ENCODE results near the gene MCM9.
A peak's percentile ranks its signal among the peaks of the same experiment; 100 is the strongest.

The MCM9 gene

GRCh38 chr6:118860363-118860762, 74.6 kb downstream of the MCM9 start:
- DNase-seq, result no peak

GRCh38 chr6:118859517-118860064, 75.4 kb downstream of the MCM9 start:
- DNase-seq, result no peak

GRCh38 chr6:118856301-118856700, 78.7 kb downstream of the MCM9 start:
- no peak for DNase-seq

GRCh38 chr6:118853408-118853807, 81.6 kb downstream of the MCM9 start:
- DNase-seq, result no peak

GRCh38 chr6:118844915-118845314, 90.0 kb downstream of the MCM9 start:
- DNase-seq, result no peak

- DNase-seq, result no peak
Measured at GRCh38 chr6:118843685-118844390, 91.1 kb downstream of the MCM9 start.

- DNase-seq, result no peak
Measured at GRCh38 chr6:118830691-118831090, 104.3 kb downstream of the MCM9 start.

- DNase-seq, result no peak
Measured at GRCh38 chr6:118829817-118830478, 105.0 kb downstream of the MCM9 start.

GRCh38 chr6:118826096-118826495, 108.9 kb downstream of the MCM9 start:
- DNase-seq, result no peak

GRCh38 chr6:118825661-118826060, 109.3 kb downstream of the MCM9 start:
- DNase-seq, result no peak

GRCh38 chr6:118815495-118815894, 119.5 kb downstream of the MCM9 start:
- no peak for DNase-seq

GRCh38 chr6:118813775-118814174, 121.2 kb downstream of the MCM9 start:
- no peak for DNase-seq

GRCh38 chr6:118812970-118813369, 122.0 kb downstream of the MCM9 start:
- no peak for DNase-seq

- peak; percentile 55 for DNase-seq
Measured at GRCh38 chr6:118810420-118811027, 124.4 kb downstream of the MCM9 start.

GRCh38 chr6:118808793-118809638, 125.9 kb downstream of the MCM9 start:
- no peak for DNase-seq

- DNase-seq, result no peak
Measured at GRCh38 chr6:118804091-118804490, 130.9 kb downstream of the MCM9 start.

- DNase-seq, result no peak
Measured at GRCh38 chr6:118801257-118801656, 133.7 kb downstream of the MCM9 start.

GRCh38 chr6:118800394-118801071, 134.4 kb downstream of the MCM9 start:
- peak; percentile 75 for DNase-seq

- no peak for DNase-seq
Measured at GRCh38 chr6:118799826-118800225, 135.1 kb downstream of the MCM9 start.

GRCh38 chr6:118796548-118796947, 138.4 kb downstream of the MCM9 start:
- peak; percentile 35 for DNase-seq

GRCh38 chr6:118791499-118791898, 143.5 kb downstream of the MCM9 start:
- DNase-seq, result no peak

- DNase-seq, result no peak
Measured at GRCh38 chr6:118789954-118790353, 145.0 kb downstream of the MCM9 start.
